T-helper 2 cell treated with Interferon-gamma antibody and Interleukin-4, amounts not matched to agents 5 μg/mL and 100 μg/mL, for 36 hours (primary cell): ENCODE data around the gene SCAF1.

ENCODE experiments used
- DNase-seq: peaks from one replicate; pipeline ENCODE4 v3.0.0; 2021; ENCODE audit warnings: low spot score
- H3K27ac Mint-ChIP-seq: one replicate; pipeline ENCODE4 v1.8.0; 2021; ENCODE audit warnings: mild to moderate bottlenecking, mixed read lengths
- H3K27me3 Mint-ChIP-seq: one replicate; pipeline ENCODE4 v1.8.0; 2021; ENCODE audit warnings: low read depth, mixed read lengths
- H3K36me3 Mint-ChIP-seq: one replicate; pipeline ENCODE4 v1.8.0; 2021; ENCODE audit warnings: low read depth, mixed read lengths
- H3K4me1 Mint-ChIP-seq: one replicate; pipeline ENCODE4 v1.8.0; 2021; ENCODE audit warnings: low read depth, mixed read lengths
- H3K4me3 Mint-ChIP-seq: one replicate; pipeline ENCODE4 v1.8.0; 2022; ENCODE audit warnings: mild to moderate bottlenecking, moderate library complexity, mixed read lengths
- H3K9me3 Mint-ChIP-seq: one replicate; pipeline ENCODE4 v1.8.0; 2021; ENCODE audit warnings: mixed read lengths

Gene SCAF1

GRCh38 chr19:49646586-49646985 lies 4.6 kb downstream of the SCAF1 start:
- no peaks in the 10 kb centered on the region for H3K27me3 Mint-ChIP-seq
- H3K27ac Mint-ChIP-seq = no peak overlapping the region
- DNase-seq = no peak
- no peak overlapping the region for H3K4me3 Mint-ChIP-seq
- peaks cover 20% of the 10 kb centered on the region for H3K4me1 Mint-ChIP-seq
- H3K9me3 Mint-ChIP-seq = no peaks in the 10 kb centered on the region
- peaks cover 24% of the 10 kb centered on the region for H3K36me3 Mint-ChIP-seq

- Mint-ChIP-seq H3K4me3 (no peak overlapping the region), H3K9me3 (no peaks in the 10 kb centered on the region), H3K36me3 (peaks cover 34% of the 10 kb centered on the region), H3K27ac (no peak overlapping the region), H3K27me3 (no peaks in the 10 kb centered on the region), H3K4me1 (peaks cover 3% of the 10 kb centered on the region)
- no peak for DNase-seq
Measured at GRCh38 chr19:49651029-49651819, 9.2 kb downstream of the SCAF1 start.

GRCh38 chr19:49651820-49652550 lies 10.0 kb downstream of the SCAF1 start:
- no peaks in the 10 kb centered on the region for H3K9me3 Mint-ChIP-seq
- H3K27ac Mint-ChIP-seq = no peak overlapping the region
- no peak for DNase-seq
- H3K27me3 Mint-ChIP-seq = no peaks in the 10 kb centered on the region
- no peak overlapping the region for H3K4me3 Mint-ChIP-seq
- peaks cover 36% of the 10 kb centered on the region for H3K36me3 Mint-ChIP-seq
- peaks cover 3% of the 10 kb centered on the region for H3K4me1 Mint-ChIP-seq

GRCh38 chr19:49652551-49653465 lies 10.8 kb downstream of the SCAF1 start:
- H3K27ac Mint-ChIP-seq = no peak overlapping the region
- no peaks in the 10 kb centered on the region for H3K9me3 Mint-ChIP-seq
- DNase-seq = no peak
- no peaks in the 10 kb centered on the region for H3K27me3 Mint-ChIP-seq
- H3K4me1 Mint-ChIP-seq = peaks cover 3% of the 10 kb centered on the region
- H3K4me3 Mint-ChIP-seq = no peak overlapping the region
- peaks cover 40% of the 10 kb centered on the region for H3K36me3 Mint-ChIP-seq

GRCh38 chr19:49653466-49653806 lies 11.4 kb downstream of the SCAF1 start:
- no peak for DNase-seq
- no peak overlapping the region for H3K27ac Mint-ChIP-seq
- H3K27me3 Mint-ChIP-seq = no peaks in the 10 kb centered on the region
- no peak overlapping the region for H3K4me3 Mint-ChIP-seq
- H3K36me3 Mint-ChIP-seq = peaks cover 40% of the 10 kb centered on the region
- peaks cover 3% of the 10 kb centered on the region for H3K4me1 Mint-ChIP-seq
- H3K9me3 Mint-ChIP-seq = no peaks in the 10 kb centered on the region

GRCh38 chr19:49654581-49654980 lies 12.6 kb downstream of the SCAF1 start:
- DNase-seq = no peak
- peaks cover 45% of the 10 kb centered on the region for H3K36me3 Mint-ChIP-seq
- H3K4me1 Mint-ChIP-seq = no peaks in the 10 kb centered on the region
- H3K9me3 Mint-ChIP-seq = no peaks in the 10 kb centered on the region
- no peak overlapping the region for H3K27ac Mint-ChIP-seq
- H3K27me3 Mint-ChIP-seq = no peaks in the 10 kb centered on the region
- H3K4me3 Mint-ChIP-seq = no peak overlapping the region

GRCh38 chr19:49655570-49656455 lies 13.8 kb downstream of the SCAF1 start:
- Mint-ChIP-seq H3K4me3 (no peak overlapping the region), H3K27ac (no peak overlapping the region), H3K36me3 (peaks cover 51% of the 10 kb centered on the region), H3K9me3 (no peaks in the 10 kb centered on the region), H3K4me1 (no peaks in the 10 kb centered on the region), H3K27me3 (no peaks in the 10 kb centered on the region)
- DNase-seq = no peak

- no peak overlapping the region for H3K4me3 Mint-ChIP-seq
- no peak overlapping the region for H3K27ac Mint-ChIP-seq
- H3K27me3 Mint-ChIP-seq = no peaks in the 10 kb centered on the region
- H3K36me3 Mint-ChIP-seq = peaks cover 49% of the 10 kb centered on the region
- no peaks in the 10 kb centered on the region for H3K4me1 Mint-ChIP-seq
- DNase-seq = no peak
- H3K9me3 Mint-ChIP-seq = no peaks in the 10 kb centered on the region
Measured at GRCh38 chr19:49656456-49657109, 14.6 kb downstream of the SCAF1 start.

GRCh38 chr19:49657493-49658138 lies 15.6 kb downstream of the SCAF1 start:
- DNase-seq = no peak
- Mint-ChIP-seq H3K27ac (no peak overlapping the region), H3K9me3 (no peaks in the 10 kb centered on the region), H3K4me1 (no peaks in the 10 kb centered on the region), H3K27me3 (no peaks in the 10 kb centered on the region), H3K36me3 (peaks cover 51% of the 10 kb centered on the region), H3K4me3 (no peak overlapping the region)

GRCh38 chr19:49658139-49658517 lies 16.1 kb downstream of the SCAF1 start:
- H3K27me3 Mint-ChIP-seq = no peaks in the 10 kb centered on the region
- peaks cover 54% of the 10 kb centered on the region for H3K36me3 Mint-ChIP-seq
- no peaks in the 10 kb centered on the region for H3K4me1 Mint-ChIP-seq
- H3K9me3 Mint-ChIP-seq = no peaks in the 10 kb centered on the region
- DNase-seq = no peak
- no peak overlapping the region for H3K4me3 Mint-ChIP-seq
- H3K27ac Mint-ChIP-seq = no peak overlapping the region

- Mint-ChIP-seq H3K36me3 (peaks cover 54% of the 10 kb centered on the region), H3K4me1 (peaks cover 5% of the 10 kb centered on the region), H3K9me3 (no peaks in the 10 kb centered on the region), H3K4me3 (no peak overlapping the region), H3K27me3 (no peaks in the 10 kb centered on the region), H3K27ac (no peak overlapping the region)
- DNase-seq = no peak
Measured at GRCh38 chr19:49658566-49659442, 16.8 kb downstream of the SCAF1 start.
